Stimulated activated CD4-positive, alpha-beta T cell treated with anti-CD3 and anti-CD28 coated beads, TNF-alpha, amount 100 ng/mL, for 4 hours (primary cell): ENCODE measurements around the gene KRT83.

Source experiments
- DNase-seq, 3 experiments: peaks; one replicate each; pipeline ENCODE4 v3.0.0-alpha.2; 2020; ENCODE audit warnings: low read depth in 3 of 3

KRT83 gene

GRCh38 chr12:52320784-52321400, at the start of gene KRT83:
TSS of gene KRT83 (minus strand) at chr12:52321398. CDS start at chr12:52321335, 63 bp downstream.
- DNase-seq, result no peak

- DNase-seq, result no peak
These were observed 48.6 kb upstream of the KRT83 start for GRCh38 chr12:52369809-52370208.

GRCh38 chr12:52369211-52369610, 48.0 kb upstream of the KRT83 start:
- no peak for DNase-seq

GRCh38 chr12:52368508-52368907, 47.3 kb upstream of the KRT83 start:
- DNase-seq, result no peak

GRCh38 chr12:52367876-52368275, 46.7 kb upstream of the KRT83 start:
- DNase-seq, result no peak

- no peak for DNase-seq
These were observed 45.7 kb upstream of the KRT83 start, which contains the start of gene KRT85 for GRCh38 chr12:52366738-52367485. TSS of gene KRT85 (minus strand) at chr12:52367481. CDS start at chr12:52367405, 76 bp downstream.

GRCh38 chr12:52364901-52365489, 43.8 kb upstream of the KRT83 start:
- no peak for DNase-seq

GRCh38 chr12:52364061-52364460, 42.9 kb upstream of the KRT83 start:
- no peak for DNase-seq

GRCh38 chr12:52363111-52363679, 42.0 kb upstream of the KRT83 start:
- DNase-seq, result no peak

GRCh38 chr12:52362118-52362726, 41.0 kb upstream of the KRT83 start:
- no peak for DNase-seq

GRCh38 chr12:52361553-52361952, 40.4 kb upstream of the KRT83 start:
- DNase-seq, result no peak

GRCh38 chr12:52360663-52361271, 39.6 kb upstream of the KRT83 start:
- no peak for DNase-seq

- DNase-seq, result no peak
These were observed 39.0 kb upstream of the KRT83 start for GRCh38 chr12:52360106-52360662.

- DNase-seq, result no peak
These were observed 38.4 kb upstream of the KRT83 start for GRCh38 chr12:52359621-52360061.

GRCh38 chr12:52358575-52359350, 37.6 kb upstream of the KRT83 start:
- no peak for DNase-seq

GRCh38 chr12:52356762-52357580, 35.8 kb upstream of the KRT83 start:
- DNase-seq, result no peak

GRCh38 chr12:52356031-52356761, 35.0 kb upstream of the KRT83 start:
- DNase-seq, result no peak

GRCh38 chr12:52355176-52355575, 34.0 kb upstream of the KRT83 start:
- no peak for DNase-seq

- DNase-seq, result no peak
These were observed 33.0 kb upstream of the KRT83 start for GRCh38 chr12:52354200-52354599.
